GM04504 (cell line): ENCODE results near the gene UGT8.

Experiments used
- DNase-seq: peaks from one replicate; pipeline ENCODE4 v3.0.0-alpha.2; 2012; ENCODE audit warnings: low read depth

Gene UGT8

DNA sequence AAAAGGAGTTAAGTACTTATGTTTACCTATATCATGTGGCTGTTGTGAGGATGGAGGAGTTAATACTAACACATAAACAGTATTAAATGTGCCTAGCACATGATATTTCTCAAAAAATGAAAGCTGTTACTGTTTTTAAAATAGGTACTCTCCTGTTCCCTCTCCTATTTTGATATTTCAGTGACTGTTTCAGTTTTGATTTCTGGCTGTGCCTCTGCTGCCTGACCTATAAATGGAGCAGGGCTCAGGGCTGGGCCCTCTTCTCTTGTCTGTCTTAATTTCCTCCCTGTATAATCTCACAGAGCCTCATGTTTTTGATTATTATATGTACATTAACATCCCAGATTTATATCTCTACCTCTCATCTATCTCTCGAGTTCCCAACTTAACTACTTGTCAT lies 93.3 kb downstream of the UGT8 start:
- no peak for DNase-seq

GRCh38 chr4:114692958-114693357 lies 94.4 kb downstream of the UGT8 start:
- DNase-seq: no peak

- peak; percentile 6 for DNase-seq
Measured at GRCh38 chr4:114694770-114695169, 96.2 kb downstream of the UGT8 start.

DNA sequence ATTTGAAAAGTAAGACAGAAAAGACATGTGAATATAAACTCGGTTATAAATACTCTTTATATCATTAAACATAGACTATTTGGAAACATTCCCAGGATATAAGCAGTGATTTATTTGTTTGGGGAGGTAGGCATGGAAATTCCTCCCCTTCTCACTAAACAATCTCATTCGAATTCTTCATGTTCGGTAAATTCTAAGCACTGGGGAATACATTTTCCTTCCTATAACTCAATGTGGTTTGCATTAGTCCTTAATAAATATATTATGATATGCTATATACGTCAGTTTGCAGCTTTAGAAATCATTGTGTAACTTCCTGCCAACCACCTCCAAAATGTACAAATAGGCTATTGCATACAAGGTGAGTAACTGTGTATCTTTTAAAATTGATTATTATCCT lies 99.6 kb downstream of the UGT8 start:
- DNase-seq: no peak

DNA sequence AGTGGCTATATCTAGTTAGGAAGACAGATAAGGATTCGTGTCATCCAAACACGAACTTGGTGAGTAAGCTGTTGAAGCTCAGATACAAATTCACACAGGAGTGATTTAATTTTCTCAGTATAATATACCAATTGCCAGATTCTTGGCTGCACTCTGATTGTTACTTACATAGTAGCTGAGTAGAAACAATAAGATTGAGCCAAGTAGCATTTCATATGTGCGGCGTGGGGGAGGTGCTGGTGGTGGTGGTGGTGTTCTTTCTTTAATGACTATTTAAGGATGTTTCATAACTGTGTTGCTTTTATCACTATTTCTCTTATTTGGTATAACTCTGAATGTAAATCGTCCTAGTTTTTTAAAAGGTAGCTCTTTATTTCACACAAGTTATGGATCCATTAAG lies 102.9 kb downstream of the UGT8 start:
- no peak for DNase-seq

- no peak for DNase-seq
Measured at GRCh38 chr4:114717432-114717831, 118.8 kb downstream of the UGT8 start.

GRCh38 chr4:114725066-114725465 lies 126.5 kb downstream of the UGT8 start:
- DNase-seq: no peak

DNA sequence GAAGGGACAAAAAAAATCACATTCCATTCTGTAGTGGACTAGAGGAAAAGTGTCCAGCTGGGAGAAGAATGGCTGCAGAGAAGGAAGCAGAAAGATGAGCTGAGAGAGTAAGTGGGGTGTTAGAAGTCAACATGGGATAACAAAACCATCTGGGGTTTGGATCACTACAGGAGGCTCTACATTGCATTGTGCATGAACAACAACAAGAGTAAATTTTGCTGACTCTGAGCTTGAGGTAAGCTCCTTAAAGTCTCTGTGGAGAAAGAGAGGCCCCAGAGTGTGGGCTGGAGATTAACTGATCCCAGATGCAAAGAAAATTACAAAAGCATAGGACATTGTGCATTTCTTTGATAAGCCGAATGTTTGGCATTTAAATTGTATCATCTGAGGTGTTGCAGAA lies 128.9 kb downstream of the UGT8 start:
- DNase-seq: no peak
